ENCODE results near the gene OR5P2.

DNA sequence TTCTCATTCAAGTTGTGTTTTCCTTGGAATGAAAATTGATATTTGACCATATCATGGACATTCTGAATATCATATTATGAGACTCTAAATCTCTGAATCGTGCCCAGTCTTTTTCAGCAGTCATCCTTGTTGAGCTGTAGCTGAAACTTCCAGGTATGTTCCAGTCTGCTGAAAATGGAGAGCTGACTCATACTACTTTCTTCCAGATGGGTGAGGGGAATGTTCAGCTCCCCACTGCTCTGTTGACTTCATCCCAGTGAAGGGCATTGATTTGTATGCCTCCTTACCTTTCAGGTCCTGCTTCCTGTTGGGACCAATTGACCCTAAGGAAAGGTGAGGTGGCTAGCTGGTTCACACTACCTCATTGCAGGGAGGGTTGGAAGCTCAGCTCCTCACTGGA lies 3.5 kb downstream of the OR5P2 start:
- TF ChIP-seq GATA2 (IDR thresholded peaks at IDR 0.05; ENCODE audit: low read depth, low read length): no peak
- TF ChIP-seq GATA3 (IDR thresholded peaks at IDR 0.05; ENCODE audit: low read depth, low read length): no peak
